IPS DF 4.7 (cell line): Measurements from ENCODE around the gene PTGER2.

Experiments
- DNase-seq: peaks from one replicate; pipeline ENCODE4 v3.0.0-alpha.2; 2013; ENCODE audit warnings: low spot score; ENCODE audit errors: extremely low read depth

PTGER2 gene

GRCh38 chr14:52369305-52369801 is 55.2 kb downstream of the PTGER2 start:
- DNase-seq, result no peak

- DNase-seq, result no peak
Measured at GRCh38 chr14:52370406-52370935, 56.4 kb downstream of the PTGER2 start.

DNA sequence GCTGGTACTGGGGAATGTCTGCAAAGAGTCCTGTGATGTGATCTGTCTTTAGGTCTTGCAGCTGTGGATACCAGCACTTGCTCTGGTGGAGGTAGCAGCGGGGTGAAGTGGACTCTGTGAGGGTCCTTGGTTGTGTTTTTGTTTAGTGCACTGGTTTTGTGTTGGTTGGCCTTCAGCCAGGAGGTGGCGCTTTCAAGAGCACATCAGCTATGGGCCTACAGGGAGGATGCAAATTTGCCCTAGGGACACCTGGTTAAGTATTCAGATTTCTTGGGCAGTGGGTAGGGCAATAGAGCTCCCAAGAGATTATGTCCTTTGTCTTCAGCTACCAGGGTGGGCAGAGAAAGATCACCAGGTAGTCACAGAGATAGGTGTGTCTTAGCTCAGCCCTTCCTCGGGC is 63.8 kb downstream of the PTGER2 start:
- DNase-seq, result peak; percentile 38
